ENCODE data around the gene ACTL7B. TPM values are rescaled to one million over a fixed set of nuclear protein-coding genes. Genes with fewer than 3 reads are reported as not detected.

The ACTL7B gene
- total and polyA plus RNA-seq, 2 of the 4 experiments (the other 2 are of a cell fraction) = not detected

- no CpG with 5 or more reads among the region's 2 CpGs for WGBS, 2 experiments (ENCODE audit: extremely low coverage in 2 of 2, insufficient read length in 1 of 2)
These were observed 49.7 kb upstream of the ACTL7B start for GRCh38 chr9:108905494-108905893.

More at GRCh38 chr9:108905494-108905893, 49.7 kb upstream of the ACTL7B start:
- Histone ChIP-seq H2AFZ (replicated peaks; ENCODE audit: low read length, poor library complexity) (no peak overlapping the region), H2AK9ac (replicated peaks; ENCODE audit: low read depth, low read length, poor library complexity) (no peak overlapping the region), H3K4me1 (ENCODE audit: control insufficient read depth, insufficient read depth, low read length) (no peaks in the 10 kb centered on the region), H3K4me3 (ENCODE audit: insufficient read depth, low read depth, low read length) (no peak overlapping the region), H4K8ac (ENCODE audit: low read depth in 2 of 2, low read length in 2 of 2) (no peak overlapping the region), H3K18ac (ENCODE audit: low read depth, low read length) (no peak overlapping the region), H2BK5ac (ENCODE audit: low read depth, low read length, poor library complexity, severe bottlenecking) (no peak overlapping the region), H3K4me2 (ENCODE audit: low read depth, low read length) (no peak overlapping the region), H2AK5ac (ENCODE audit: low read depth, low read length) (no peak overlapping the region), H3K23ac (ENCODE audit: low read depth, low read length) (no peak overlapping the region), H3K27me3 (ENCODE audit: control insufficient read depth, insufficient read depth, low read length) (no peaks in the 10 kb centered on the region), H2BK15ac (ENCODE audit: low read depth, low read length) (no peak overlapping the region), H3K9me3 (ENCODE audit: control insufficient read depth, insufficient read depth, low read length) (no peaks in the 10 kb centered on the region), H2BK120ac (ENCODE audit: low read depth, low read length) (no peak overlapping the region), H3K56ac (ENCODE audit: extremely low read depth, insufficient read depth, low read length) (no peak overlapping the region), H3K4ac (ENCODE audit: low read depth, low read length) (no peak overlapping the region), H3K14ac (replicated peaks; ENCODE audit: low read depth, low read length) (no peak overlapping the region), H3K79me1 (ENCODE audit: low read depth in 1 of 2, low read length in 2 of 2) (no peaks in the 10 kb centered on the region), H3K9me1 (ENCODE audit: insufficient read depth, low read length) (no peaks in the 10 kb centered on the region), H4K91ac (ENCODE audit: insufficient read depth, low read depth, low read length) (no peak overlapping the region), H4K5ac (ENCODE audit: low read depth, low read length) (no peak overlapping the region), H3K9ac (ENCODE audit: low read depth, low read length) (no peak overlapping the region), H3K27ac (ENCODE audit: insufficient read depth, low read length) (no peak overlapping the region), H2BK20ac (ENCODE audit: low read depth, low read length) (no peak overlapping the region), H3K36me3 (ENCODE audit: control insufficient read depth, insufficient read depth, low read length) (peaks cover 39% of the 10 kb centered on the region), H4K20me1 (ENCODE audit: insufficient read depth, low read length) (no peaks in the 10 kb centered on the region)
- intact Hi-C loops (cut with micrococcal nuclease) (no loop called here), dilution Hi-C loops (cut with HindIII; ENCODE audit: low sequenced_read_pairs, unreplicated experiment) (no loop called here), in situ Hi-C loops (cut with MboI; ENCODE audit: low sequenced_read_pairs) (no loop called here)
- POLR2A ChIA-PET (ENCODE audit: unreplicated experiment) = no interaction called here
- CTCF ChIA-PET = no interaction called here
- no peak for DNase-seq
- BruUV-seq (replicated peaks) = no TSS peak
- ATAC-seq (ENCODE audit: low read depth) = no peak
- TF ChIP-seq RCOR1 (IDR thresholded peaks at IDR 0.05; ENCODE audit: insufficient replicate concordance, low read length) = no peak
- TF ChIP-seq, protein P1, sequence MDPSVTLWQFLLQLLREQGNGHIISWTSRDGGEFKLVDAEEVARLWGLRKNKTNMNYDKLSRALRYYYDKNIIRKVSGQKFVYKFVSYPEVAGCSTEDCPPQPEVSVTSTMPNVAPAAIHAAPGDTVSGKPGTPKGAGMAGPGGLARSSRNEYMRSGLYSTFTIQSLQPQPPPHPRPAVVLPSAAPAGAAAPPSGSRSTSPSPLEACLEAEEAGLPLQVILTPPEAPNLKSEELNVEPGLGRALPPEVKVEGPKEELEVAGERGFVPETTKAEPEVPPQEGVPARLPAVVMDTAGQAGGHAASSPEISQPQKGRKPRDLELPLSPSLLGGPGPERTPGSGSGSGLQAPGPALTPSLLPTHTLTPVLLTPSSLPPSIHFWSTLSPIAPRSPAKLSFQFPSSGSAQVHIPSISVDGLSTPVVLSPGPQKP (IDR thresholded peaks at IDR 0.05; ENCODE audit: borderline replicate concordance, low read depth, low read length) = no peak
- no peak for TF ChIP-seq CHD1 (IDR thresholded peaks at IDR 0.05; ENCODE audit: low read depth, low read length)
- no peak for TF ChIP-seq CEBPB (IDR thresholded peaks at IDR 0.05; ENCODE audit: low read depth, low read length)
- TF ChIP-seq USF2 (IDR thresholded peaks at IDR 0.05; ENCODE audit: low read depth, low read length) = no peak
- no peak for TF ChIP-seq POLR2A (IDR thresholded peaks at IDR 0.05; ENCODE audit: low read depth, low read length)
- no peak for TF ChIP-seq NFE2L2 (IDR thresholded peaks at IDR 0.05; ENCODE audit: low read depth, low read length)
- no peak for TF ChIP-seq MAFK (IDR thresholded peaks at IDR 0.05; ENCODE audit: low read depth, low read length)
- no peak for TF ChIP-seq MXI1 (IDR thresholded peaks at IDR 0.05; ENCODE audit: borderline replicate concordance, low read depth, low read length)
- TF ChIP-seq MAZ (IDR thresholded peaks at IDR 0.05; ENCODE audit: borderline replicate concordance, low read depth, low read length) = no peak
- no peak for TF ChIP-seq RFX5 (IDR thresholded peaks at IDR 0.05; ENCODE audit: low read depth, low read length)

Measured in IMR-90 (cell line).